ENCODE results near the gene PLCL2. TPM values are rescaled to one million over a fixed set of nuclear protein-coding genes. Genes with fewer than 3 reads are reported as not detected.

The PLCL2 gene
- total RNA-seq, 2 donors from 2014 or later, result 13.7 to 25.7 TPM

DNA sequence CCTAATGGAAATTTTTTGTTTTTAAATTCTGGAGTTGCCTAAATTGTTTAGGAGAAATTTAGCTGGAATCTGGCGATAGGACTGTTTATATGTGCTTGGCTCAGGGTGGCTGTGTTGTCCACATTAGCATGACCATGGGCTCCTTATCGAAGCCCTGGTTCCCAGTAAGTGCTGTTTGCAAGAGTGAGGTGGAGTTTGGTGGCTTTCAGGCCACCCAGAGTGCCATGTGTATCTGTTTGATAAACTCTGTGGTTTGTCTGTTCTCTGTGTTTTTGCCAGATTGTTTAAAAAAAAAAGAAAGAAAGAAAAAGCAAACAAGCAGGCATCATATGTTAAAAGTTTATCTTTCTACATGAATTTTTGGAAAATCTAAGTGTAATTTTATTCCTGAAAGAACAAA lies 51.5 kb downstream of the PLCL2 start:
- intact Hi-C loops (cut with DNase I), result no loop called here
- ATAC-seq, result no peak
- peak in 1 of 4 donors; percentile 13 for DNase-seq
- Histone ChIP-seq H3K9me3 (no peaks in the 10 kb centered on the region), H3K27me3 (no peaks in the 10 kb centered on the region), H3K4me3 (no peak overlapping the region), H3K27ac (no peak overlapping the region), H3K4me1 (peaks cover 16% of the 10 kb centered on the region), H3K36me3 (replicated peaks in 1 of 2; ENCODE audit: insufficient read depth in 1 of 2, low read depth in 2 of 2) (no peaks in the 10 kb centered on the region)
- 29 to 39% methylated on average over 2 of the region's 2 CpGs for WGBS, 2 donors
- TF ChIP-seq, protein P1, sequence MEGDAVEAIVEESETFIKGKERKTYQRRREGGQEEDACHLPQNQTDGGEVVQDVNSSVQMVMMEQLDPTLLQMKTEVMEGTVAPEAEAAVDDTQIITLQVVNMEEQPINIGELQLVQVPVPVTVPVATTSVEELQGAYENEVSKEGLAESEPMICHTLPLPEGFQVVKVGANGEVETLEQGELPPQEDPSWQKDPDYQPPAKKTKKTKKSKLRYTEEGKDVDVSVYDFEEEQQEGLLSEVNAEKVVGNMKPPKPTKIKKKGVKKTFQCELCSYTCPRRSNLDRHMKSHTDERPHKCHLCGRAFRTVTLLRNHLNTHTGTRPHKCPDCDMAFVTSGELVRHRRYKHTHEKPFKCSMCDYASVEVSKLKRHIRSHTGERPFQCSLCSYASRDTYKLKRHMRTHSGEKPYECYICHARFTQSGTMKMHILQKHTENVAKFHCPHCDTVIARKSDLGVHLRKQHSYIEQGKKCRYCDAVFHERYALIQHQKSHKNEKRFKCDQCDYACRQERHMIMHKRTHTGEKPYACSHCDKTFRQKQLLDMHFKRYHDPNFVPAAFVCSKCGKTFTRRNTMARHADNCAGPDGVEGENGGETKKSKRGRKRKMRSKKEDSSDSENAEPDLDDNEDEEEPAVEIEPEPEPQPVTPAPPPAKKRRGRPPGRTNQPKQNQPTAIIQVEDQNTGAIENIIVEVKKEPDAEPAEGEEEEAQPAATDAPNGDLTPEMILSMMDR (IDR thresholded peaks at IDR 0.05), result no peak
- no peak for TF ChIP-seq POLR2A (IDR thresholded peaks at IDR 0.05)

- H3K27ac ChIP-seq, result no peak overlapping the region
- intact Hi-C loops (cut with DNase I), result no loop called here
- no peak for DNase-seq
- TF ChIP-seq, protein P1 (IDR thresholded peaks at IDR 0.05), result no peak
- no peak for TF ChIP-seq POLR2A (IDR thresholded peaks at IDR 0.05)
- ATAC-seq, result no peak
- no peaks in the 10 kb centered on the region for H3K36me3 ChIP-seq (replicated peaks in 1 of 2; ENCODE audit: insufficient read depth in 1 of 2, low read depth in 2 of 2)
- WGBS, 2 donors, result 67 to 87% methylated on average over 7 of the region's 7 CpGs
- no peak overlapping the region for H3K4me3 ChIP-seq
- H3K9me3 ChIP-seq, result no peaks in the 10 kb centered on the region
- no peaks in the 10 kb centered on the region for H3K27me3 ChIP-seq
- H3K4me1 ChIP-seq, result peaks cover 16% of the 10 kb centered on the region
These were observed 52.0 kb downstream of the PLCL2 start for GRCh38 chr3:16936676-16937230.

DNA sequence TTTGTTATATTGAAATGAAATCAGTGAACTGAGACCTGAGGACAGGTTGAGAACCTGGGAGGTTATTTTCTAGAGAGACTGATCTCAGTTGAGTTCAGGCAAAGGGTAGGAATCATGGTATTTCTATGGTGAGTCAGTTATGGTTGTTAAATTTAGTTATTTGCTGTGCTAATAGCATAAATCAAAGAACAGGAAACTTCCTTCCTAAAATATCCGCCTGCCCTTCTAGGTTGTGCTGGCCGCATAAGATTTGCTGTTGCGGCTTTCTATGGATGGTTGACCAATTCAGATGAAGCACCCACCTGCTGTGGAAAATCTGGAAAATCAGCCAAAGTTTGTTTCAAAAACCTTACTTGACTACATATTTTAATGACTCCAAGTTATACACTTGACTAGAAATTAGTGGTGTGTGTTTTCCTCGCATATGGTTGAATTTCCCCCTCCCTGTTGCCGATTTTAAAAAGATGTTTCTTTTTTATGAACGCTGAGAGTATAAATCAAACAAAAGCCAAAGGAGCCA lies 52.6 kb downstream of the PLCL2 start:
- 70 to 91% methylated on average over 6 of the region's 6 CpGs for WGBS, 2 donors
- no peak overlapping the region for H3K4me3 ChIP-seq
- H3K36me3 ChIP-seq (replicated peaks in 1 of 2; ENCODE audit: insufficient read depth in 1 of 2, low read depth in 2 of 2), result no peaks in the 10 kb centered on the region
- no peaks in the 10 kb centered on the region for H3K9me3 ChIP-seq
- no peak overlapping the region for H3K27ac ChIP-seq
- intact Hi-C loops (cut with DNase I), result no loop called here
- TF ChIP-seq, protein P1 (IDR thresholded peaks at IDR 0.05), result no peak
- TF ChIP-seq POLR2A (IDR thresholded peaks at IDR 0.05), result no peak
- ATAC-seq (no peak), DNase-seq (no peak)
- H3K4me1 ChIP-seq, result peaks cover 16% of the 10 kb centered on the region
- H3K27me3 ChIP-seq, result no peaks in the 10 kb centered on the region

GRCh38 chr3:16940769-16941700 lies 56.3 kb downstream of the PLCL2 start:
- no peak overlapping the region for H3K27ac ChIP-seq
- no peaks in the 10 kb centered on the region for H3K27me3 ChIP-seq
- no peak for TF ChIP-seq POLR2A (IDR thresholded peaks at IDR 0.05)
- TF ChIP-seq, protein P1 (IDR thresholded peaks at IDR 0.05), result no peak
- DNase-seq (no peak), ATAC-seq (no peak)
- H3K36me3 ChIP-seq (replicated peaks in 1 of 2; ENCODE audit: insufficient read depth in 1 of 2, low read depth in 2 of 2), result no peaks in the 10 kb centered on the region
- H3K4me3 ChIP-seq, result no peak overlapping the region
- H3K4me1 ChIP-seq, result peaks cover 19% of the 10 kb centered on the region
- WGBS, 2 donors, result 79 to 88% methylated on average over 7 of the region's 7 CpGs
- intact Hi-C loops (cut with DNase I), result no loop called here
- H3K9me3 ChIP-seq, result no peaks in the 10 kb centered on the region

Data from body of pancreas (tissue), 4 donors.